Measurements from ENCODE around the gene METTL2B.

The METTL2B gene

GRCh38 chr7:128476402-128477335 is at the start of gene METTL2B:
Gene METTL2B (plus strand): TSS chr7:128476748. CDS start chr7:128476766, 18 bp downstream.
- DNase-seq (ENCODE audit: low spot score), result peak; percentile 88

GRCh38 chr7:128427289-128427891 is 49.2 kb upstream of the METTL2B start:
- peak; percentile 66 for DNase-seq (ENCODE audit: low spot score)

GRCh38 chr7:128430207-128430606 is 46.3 kb upstream of the METTL2B start:
- DNase-seq (ENCODE audit: low spot score), result no peak

GRCh38 chr7:128431221-128431620 is 45.3 kb upstream of the METTL2B start:
- DNase-seq (ENCODE audit: low spot score), result no peak

GRCh38 chr7:128431754-128432153 is 44.8 kb upstream of the METTL2B start:
- no peak for DNase-seq (ENCODE audit: low spot score)

- DNase-seq (ENCODE audit: low spot score), result no peak
Observed at GRCh38 chr7:128434413-128435326, 41.9 kb upstream of the METTL2B start.

- no peak for DNase-seq (ENCODE audit: low spot score)
Observed at GRCh38 chr7:128435327-128435686, 41.2 kb upstream of the METTL2B start.

GRCh38 chr7:128437426-128438332 is 38.9 kb upstream of the METTL2B start:
- DNase-seq (ENCODE audit: low spot score), result no peak

- DNase-seq (ENCODE audit: low spot score), result no peak
Observed at GRCh38 chr7:128442356-128442755, 34.2 kb upstream of the METTL2B start.

GRCh38 chr7:128443831-128444600 is 32.5 kb upstream of the METTL2B start:
- DNase-seq (ENCODE audit: low spot score), result no peak

- DNase-seq (ENCODE audit: low spot score), result no peak
Observed at GRCh38 chr7:128446306-128446705, 30.2 kb upstream of the METTL2B start.

GRCh38 chr7:128447941-128448564 is 28.5 kb upstream of the METTL2B start:
- no peak for DNase-seq (ENCODE audit: low spot score)

GRCh38 chr7:128448751-128449302 is 27.7 kb upstream of the METTL2B start:
- no peak for DNase-seq (ENCODE audit: low spot score)

GRCh38 chr7:128450409-128450808 is 26.1 kb upstream of the METTL2B start:
- no peak for DNase-seq (ENCODE audit: low spot score)

- no peak for DNase-seq (ENCODE audit: low spot score)
Observed at GRCh38 chr7:128450913-128451312, 25.6 kb upstream of the METTL2B start.

GRCh38 chr7:128452552-128452951 is 24.0 kb upstream of the METTL2B start:
- DNase-seq (ENCODE audit: low spot score), result no peak

- DNase-seq (ENCODE audit: low spot score), result peak; percentile 71
Observed at GRCh38 chr7:128453836-128454804, 22.4 kb upstream of the METTL2B start.

- DNase-seq (ENCODE audit: low spot score), result peak; percentile 39
Observed at GRCh38 chr7:128454808-128455542, 21.6 kb upstream of the METTL2B start.

Data from AG20443 (cell line).